Measurements from ENCODE around the gene MYOZ1. TPM values are rescaled to one million over a fixed set of nuclear protein-coding genes. Genes with fewer than 3 reads are reported as not detected.
"Not testable (repeated sequence)": the region's sequence is repeated elsewhere in the genome, so short reads cannot be mapped to it uniquely, and the experiment has no call there.

Gene MYOZ1, protein sequence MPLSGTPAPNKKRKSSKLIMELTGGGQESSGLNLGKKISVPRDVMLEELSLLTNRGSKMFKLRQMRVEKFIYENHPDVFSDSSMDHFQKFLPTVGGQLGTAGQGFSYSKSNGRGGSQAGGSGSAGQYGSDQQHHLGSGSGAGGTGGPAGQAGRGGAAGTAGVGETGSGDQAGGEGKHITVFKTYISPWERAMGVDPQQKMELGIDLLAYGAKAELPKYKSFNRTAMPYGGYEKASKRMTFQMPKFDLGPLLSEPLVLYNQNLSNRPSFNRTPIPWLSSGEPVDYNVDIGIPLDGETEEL
- total RNA-seq (not detected in 2 replicates), polyA plus RNA-seq (not detected in 2 replicates), polyA minus RNA-seq (not detected in 2 replicates), Bru-seq, nascent RNA (not detected), BruChase-seq, experiment 1, labeled RNA remaining after a 6-hour chase (not detected), BruChase-seq, experiment 2, labeled RNA remaining after a 2-hour chase (not detected)
- polyA plus RNA-seq (2011; cell fraction: cytosol; rRNA removed): not detected in 2 replicates
- polyA plus RNA-seq (2011; cell fraction: nucleus; rRNA removed): not detected in 2 replicates
- not detected in 2 replicates for polyA plus RNA-seq (2012)
- polyA minus RNA-seq (2011; cell fraction: cytosol; rRNA and poly(A)+ RNA removed): not detected
- not detected in 2 replicates for polyA minus RNA-seq (2011; cell fraction: nucleus; rRNA and poly(A)+ RNA removed)
- long read RNA-seq: 0 reads

DNA sequence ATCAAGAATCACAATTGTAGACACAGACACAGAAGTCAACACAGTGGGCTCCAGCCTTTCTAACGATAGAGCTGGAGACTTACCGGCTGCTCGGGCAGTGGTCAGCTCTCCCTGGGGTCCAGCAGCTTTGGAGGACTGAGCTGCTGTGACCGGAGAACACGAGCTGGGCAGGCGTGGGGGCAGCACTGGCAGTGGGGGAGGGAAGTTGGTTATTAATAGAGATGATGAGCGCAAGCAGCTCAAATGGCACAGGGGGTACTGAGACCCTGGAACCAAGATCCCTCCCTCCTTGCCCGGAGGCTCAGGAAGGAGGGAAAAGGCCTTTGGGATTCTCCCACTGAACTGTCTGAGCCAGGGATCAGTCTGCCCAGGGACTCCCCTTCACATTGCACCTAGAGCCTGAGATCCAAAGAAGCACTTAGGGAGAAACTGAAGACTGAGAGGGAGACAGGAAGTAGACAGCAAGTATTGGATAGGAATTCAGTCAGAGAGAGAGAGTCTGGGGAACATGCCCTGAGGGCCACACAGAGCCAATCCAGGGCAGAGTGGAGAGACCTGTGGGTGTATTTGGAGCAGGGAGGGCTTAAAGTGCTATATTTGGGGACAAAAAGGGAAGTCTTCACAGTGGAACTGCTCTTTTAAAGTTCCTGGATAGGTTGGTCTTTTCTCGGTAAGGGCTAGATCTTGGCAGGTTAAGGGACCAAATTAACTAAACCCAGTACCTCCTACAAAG lies at the start of gene MYOZ1:
Gene MYOZ1 (minus strand): TSS at position 147 of the 733 bp plus-strand sequence. CDS start 1,457 bp downstream, outside the sequence.
- H4K20me1 ChIP-seq (replicated peaks; ENCODE audit: control insufficient read depth, extremely low read depth, insufficient read depth, low read length): no peaks in the 10 kb centered on the region
- POLR2A ChIA-PET: no interaction called here
- no peaks in the 10 kb centered on the region for H3K9me3 ChIP-seq (replicated peaks; ENCODE audit: control insufficient read depth, insufficient read depth, low read length)
- no peak within 1 kb of the TSS for H2AFZ ChIP-seq (ENCODE audit: low read depth, low read length)
- no TSS peak for BruUV-seq (replicated peaks)
- no peaks in the 10 kb centered on the region for H3K9me1 ChIP-seq (replicated peaks; ENCODE audit: control insufficient read depth, extremely low read depth, insufficient read depth, low read length)
- TF ChIP-seq JUN (IDR thresholded peaks at IDR 0.05; ENCODE audit: borderline replicate concordance, insufficient read depth, insufficient read length, low read depth) (no peak), GATA2 (IDR thresholded peaks at IDR 0.05; ENCODE audit: insufficient read depth, insufficient read length, low read depth, low read length) (no peak), POLR2AphosphoS5 (IDR thresholded peaks at IDR 0.05; ENCODE audit: insufficient read depth, low read depth, low read length) (no peak), MYC (IDR thresholded peaks at IDR 0.05; ENCODE audit: low read depth, low read length) (no peak), EZH2 (IDR thresholded peaks at IDR 0.05; ENCODE audit: borderline replicate concordance, low read depth, low read length, severe bottlenecking) (no peak), FOS (IDR thresholded peaks at IDR 0.05; ENCODE audit: borderline replicate concordance, insufficient read depth, low read length) (no peak), CTCF (IDR thresholded peaks at IDR 0.05; ENCODE audit: extremely low read depth in 1 of 2, insufficient read depth in 1 of 2, low read depth in 1 of 2, low read length in 2 of 2) (no peak), POLR2A (IDR thresholded peaks at IDR 0.05; ENCODE audit: low read depth, low read length) (no peak)
- TF ChIP-seq, protein P1, sequence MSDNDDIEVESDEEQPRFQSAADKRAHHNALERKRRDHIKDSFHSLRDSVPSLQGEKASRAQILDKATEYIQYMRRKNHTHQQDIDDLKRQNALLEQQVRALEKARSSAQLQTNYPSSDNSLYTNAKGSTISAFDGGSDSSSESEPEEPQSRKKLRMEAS (IDR thresholded peaks at IDR 0.05; ENCODE audit: insufficient read depth, insufficient read length): no peak
- no peak within 1 kb of the TSS for H3K4me2 ChIP-seq (ENCODE audit: insufficient read depth, low read length)
- H3K79me2 ChIP-seq (ENCODE audit: control insufficient read depth, insufficient read depth, low read length): no peaks in the 10 kb centered on the region
- DNase-seq (ENCODE audit: low read depth, low spot score) (no peak), FAIRE-seq (no peak)
- no peaks in the 10 kb centered on the region for H3K36me3 ChIP-seq (ENCODE audit: control insufficient read depth in 2 of 2, extremely low read depth in 1 of 2, insufficient read depth in 2 of 2, low read length in 2 of 2)
- H3K4me1 ChIP-seq (ENCODE audit: control insufficient read depth, extremely low read depth, insufficient read depth, low read length): no peaks in the 10 kb centered on the region
- peaks cover 7 to 13% of the 10 kb centered on the region in 2 experiments for H3K27me3 ChIP-seq (ENCODE audit: control insufficient read depth in 2 of 2, insufficient read depth in 2 of 2, low read length in 2 of 2)
- no peak within 1 kb of the TSS for H3K4me3 ChIP-seq (replicated peaks in 1 of 3; ENCODE audit: insufficient read depth in 1 of 3, low read depth in 1 of 3, low read length in 3 of 3)
- intact Hi-C loops (cut with micrococcal nuclease): no loop called here
- CTCF ChIA-PET: interaction anchor here (1.2 to 2.0 kb wide), 2 partner anchors 20 to 112 kb away, joined by 3 to 10 read pairs; no protein-coding TSS in a partner anchor
- H3K27ac ChIP-seq (ENCODE audit: insufficient read depth, low read depth, low read length): no peak within 1 kb of the TSS
- dilution Hi-C loops (cut with MboI; ENCODE audit: extremely low pct_ligation_motif_present, low sequenced_read_pairs): no loop called here
- H3K9ac ChIP-seq (replicated peaks; ENCODE audit: extremely low read depth, insufficient read depth, low read length): no peak within 1 kb of the TSS

- H3K27ac ChIP-seq (ENCODE audit: insufficient read depth, low read depth, low read length); dilution Hi-C loops (cut with MboI; ENCODE audit: extremely low pct_ligation_motif_present, low sequenced_read_pairs); DNase-seq (ENCODE audit: low read depth, low spot score); H3K4me2 ChIP-seq (ENCODE audit: insufficient read depth, low read length); H3K9me3 ChIP-seq (replicated peaks; ENCODE audit: control insufficient read depth, insufficient read depth, low read length); H3K4me1 ChIP-seq (ENCODE audit: control insufficient read depth, extremely low read depth, insufficient read depth, low read length); H3K4me3 ChIP-seq (replicated peaks in 1 of 3; ENCODE audit: insufficient read depth in 1 of 3, low read depth in 1 of 3, low read length in 3 of 3); H3K9ac ChIP-seq (replicated peaks; ENCODE audit: extremely low read depth, insufficient read depth, low read length); H2AFZ ChIP-seq (ENCODE audit: low read depth, low read length); H3K79me2 ChIP-seq (ENCODE audit: control insufficient read depth, insufficient read depth, low read length); intact Hi-C loops (cut with micrococcal nuclease); H4K20me1 ChIP-seq (replicated peaks; ENCODE audit: control insufficient read depth, extremely low read depth, insufficient read depth, low read length); FAIRE-seq; H3K36me3 ChIP-seq (ENCODE audit: control insufficient read depth in 2 of 2, extremely low read depth in 1 of 2, insufficient read depth in 2 of 2, low read length in 2 of 2); H3K27me3 ChIP-seq (ENCODE audit: control insufficient read depth in 2 of 2, insufficient read depth in 2 of 2, low read length in 2 of 2); H3K9me1 ChIP-seq (replicated peaks; ENCODE audit: control insufficient read depth, extremely low read depth, insufficient read depth, low read length); POLR2A ChIA-PET; BruUV-seq (replicated peaks); CTCF ChIA-PET: not testable (repeated sequence)
Measured at GRCh38 chr10:73690755-73691154, 49.5 kb upstream of the MYOZ1 start.

Measured in endothelial cell of umbilical vein (primary cell).